Fibroblast of pulmonary artery (primary cell): ENCODE data around the gene SLC29A3.

Source experiments
- DNase-seq: peaks from one replicate; pipeline ENCODE4 v3.0.0-alpha.2; 2010; ENCODE audit warnings: low read depth
- H3K4me3 ChIP-seq: replicated peaks from 2 replicates; pipeline ENCODE4 v1.5.1; 2011; ENCODE audit warnings: low read depth, mild to moderate bottlenecking, control low read depth, low read length, moderate library complexity
- CTCF ChIP-seq: IDR thresholded peaks from 2 replicates; pipeline ENCODE4 v1.5.1; 2011; ENCODE audit warnings: mild to moderate bottlenecking, control low read depth, low read length, inconsistent platforms; ENCODE audit errors: missing control alignments

The SLC29A3 gene

GRCh38 chr10:71361581-71361980 lies 42.5 kb downstream of the SLC29A3 start:
- TF ChIP-seq CTCF, result no peak
- H3K4me3 ChIP-seq, result no peak overlapping the region
- DNase-seq, result no peak

DNA sequence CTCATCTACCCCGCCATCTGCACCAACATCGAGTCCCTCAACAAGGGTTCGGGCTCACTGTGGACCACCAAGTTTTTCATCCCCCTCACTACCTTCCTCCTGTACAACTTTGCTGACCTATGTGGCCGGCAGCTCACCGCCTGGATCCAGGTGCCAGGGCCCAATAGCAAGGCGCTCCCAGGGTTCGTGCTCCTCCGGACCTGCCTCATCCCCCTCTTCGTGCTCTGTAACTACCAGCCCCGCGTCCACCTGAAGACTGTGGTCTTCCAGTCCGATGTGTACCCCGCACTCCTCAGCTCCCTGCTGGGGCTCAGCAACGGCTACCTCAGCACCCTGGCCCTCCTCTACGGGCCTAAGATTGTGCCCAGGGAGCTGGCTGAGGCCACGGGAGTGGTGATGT lies 43.1 kb downstream of the SLC29A3 start:
- TF ChIP-seq CTCF, result no peak
- H3K4me3 ChIP-seq, result no peak overlapping the region
- no peak for DNase-seq

DNA sequence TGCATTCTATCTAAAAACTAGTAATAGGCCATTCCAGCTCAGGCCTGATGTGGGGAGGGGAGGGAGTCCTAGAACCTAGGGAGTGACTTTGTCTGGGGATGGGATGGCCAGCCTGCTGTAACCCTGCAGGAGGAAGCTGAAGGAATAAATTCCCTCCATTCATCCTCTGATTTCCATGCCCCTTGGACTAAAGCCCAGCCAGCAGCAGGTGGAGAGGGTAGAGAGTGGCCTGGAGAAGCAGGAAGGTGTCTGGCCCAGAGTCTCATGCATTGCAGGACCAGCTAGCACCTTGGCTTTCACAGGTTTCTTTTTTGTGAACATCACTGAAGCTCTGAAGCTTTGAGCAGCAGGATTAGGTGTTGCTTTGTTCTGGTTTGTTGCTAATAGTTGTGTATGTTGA lies 44.9 kb downstream of the SLC29A3 start:
- TF ChIP-seq CTCF, result no peak
- H3K4me3 ChIP-seq, result no peak overlapping the region
- DNase-seq, result no peak

DNA sequence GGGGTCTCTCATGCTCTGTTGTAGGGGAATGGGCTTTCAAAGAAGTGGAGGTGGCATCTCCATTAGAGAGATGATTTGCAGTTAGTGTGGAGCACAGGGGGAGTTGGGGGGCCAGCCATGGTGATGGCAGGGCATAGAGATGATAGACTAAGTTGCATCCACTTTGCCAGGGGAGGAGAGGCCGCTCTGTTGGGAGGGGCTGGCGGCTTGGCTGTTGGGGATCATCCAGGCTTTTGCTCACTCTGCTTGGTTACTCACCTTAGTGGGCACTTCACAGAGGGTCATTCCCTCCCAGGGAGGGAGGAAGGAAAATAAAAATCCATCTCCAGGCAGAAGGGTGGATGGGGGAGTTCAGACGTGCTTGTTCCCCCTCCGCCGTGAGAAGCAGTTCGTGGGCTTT lies 46.3 kb downstream of the SLC29A3 start:
- no peak overlapping the region for H3K4me3 ChIP-seq
- no peak for TF ChIP-seq CTCF
- no peak for DNase-seq

DNA sequence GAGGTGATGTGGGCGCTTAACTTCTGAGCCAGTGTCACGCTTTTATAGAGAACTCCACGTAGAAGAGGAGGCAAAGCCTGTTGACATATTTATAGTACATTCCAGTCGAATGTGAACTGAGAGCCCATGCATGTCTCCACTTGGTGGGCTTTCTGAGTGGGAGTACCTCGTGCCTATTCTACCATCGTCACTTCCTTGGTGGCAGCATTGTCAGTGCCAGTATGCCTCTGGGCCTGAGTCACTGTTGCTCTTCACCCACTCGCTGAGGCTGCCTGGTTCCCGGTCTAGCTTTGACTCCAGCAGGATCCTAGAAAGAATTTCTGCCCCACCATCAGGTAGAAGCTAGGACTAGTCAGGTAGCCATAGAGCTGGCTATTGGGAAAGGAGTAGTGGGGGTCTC lies 47.6 kb downstream of the SLC29A3 start:
- H3K4me3 ChIP-seq, result no peak overlapping the region
- TF ChIP-seq CTCF, result no peak
- DNase-seq, result no peak

DNA sequence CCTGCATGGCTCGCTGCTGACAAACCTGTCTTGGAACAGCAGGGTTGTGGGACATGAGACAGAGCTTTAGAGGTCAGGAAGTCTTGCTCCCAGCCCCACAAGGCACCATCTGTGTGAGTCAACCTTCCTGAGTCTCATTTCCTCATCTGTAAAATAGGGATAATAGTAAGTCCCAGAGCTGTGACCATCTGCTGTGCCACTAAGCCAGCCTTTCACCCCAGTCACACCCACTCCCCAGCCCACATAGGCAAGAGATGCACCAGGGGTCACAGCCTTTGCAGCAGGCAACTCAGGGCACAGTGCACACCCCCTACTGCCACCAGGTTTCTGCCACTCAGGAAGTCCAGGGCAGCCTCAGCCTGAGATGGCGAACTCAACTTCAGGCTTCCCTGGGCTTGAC lies 48.2 kb downstream of the SLC29A3 start:
- DNase-seq, result no peak
- TF ChIP-seq CTCF, result no peak
- H3K4me3 ChIP-seq, result no peak overlapping the region

DNA sequence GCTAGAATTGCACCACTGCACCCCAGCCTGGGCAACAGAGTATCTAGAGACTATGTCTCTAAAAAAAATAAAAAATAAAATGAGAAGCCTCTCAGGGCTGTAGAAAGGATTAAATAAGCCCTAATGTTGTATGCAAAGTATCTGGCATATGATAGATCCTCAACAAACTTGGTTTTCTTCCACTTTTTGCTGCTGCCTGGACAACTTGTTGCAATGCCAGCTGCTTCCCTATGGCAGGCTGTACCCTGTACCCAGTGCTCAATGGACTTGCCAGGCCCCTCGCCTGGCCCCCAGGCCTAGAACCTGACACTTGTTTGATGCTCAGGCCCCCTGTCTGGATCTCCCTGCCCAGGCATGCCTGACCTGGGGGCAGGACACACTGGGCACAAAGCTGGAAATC lies 49.1 kb downstream of the SLC29A3 start:
- DNase-seq, result no peak
- no peak overlapping the region for H3K4me3 ChIP-seq
- no peak for TF ChIP-seq CTCF
